GM18870 (cell line): ENCODE data around the gene CRTAC1.

Experiments used
- ATAC-seq: cut with Tn5 transposase; IDR thresholded peaks from one replicate; pipeline ENCODE4 v1.9.1; 2021; ENCODE audit warnings: moderate library complexity; ENCODE audit not compliant: unreplicated experiment

CRTAC1 gene

GRCh38 chr10:97903128-97904017, 127.0 kb downstream of the CRTAC1 start:
- ATAC-seq: no peak

- ATAC-seq: no peak
Observed at GRCh38 chr10:97901381-97901780, 129.0 kb downstream of the CRTAC1 start.

- ATAC-seq: no peak
Observed at GRCh38 chr10:97898429-97898828, 132.0 kb downstream of the CRTAC1 start.

GRCh38 chr10:97896756-97897358, 133.6 kb downstream of the CRTAC1 start:
- no peak for ATAC-seq

- no peak for ATAC-seq
Observed at GRCh38 chr10:97895915-97896314, 134.5 kb downstream of the CRTAC1 start.

DNA sequence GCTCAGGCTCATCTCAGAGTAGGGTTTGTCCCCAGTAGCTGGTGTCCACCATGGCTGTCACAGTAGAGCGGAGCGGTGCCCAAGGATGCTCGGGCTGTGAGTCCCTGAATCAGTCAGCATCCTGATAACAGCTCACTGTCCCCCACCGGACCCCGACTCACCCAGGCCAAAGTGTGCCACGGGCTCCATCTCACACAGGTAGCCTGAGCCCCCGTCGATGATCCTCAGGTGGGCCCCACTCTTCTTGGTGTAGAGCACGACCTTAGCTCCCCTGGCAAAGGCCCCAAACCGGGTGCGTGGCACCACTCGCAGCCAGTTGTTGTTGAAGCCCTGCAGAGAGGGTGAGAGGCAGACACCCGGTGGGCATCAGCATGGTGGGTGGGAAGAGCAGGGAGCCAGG, 135.3 kb downstream of the CRTAC1 start:
- no peak for ATAC-seq

GRCh38 chr10:97894092-97894491, 136.3 kb downstream of the CRTAC1 start:
- no peak for ATAC-seq

- no peak for ATAC-seq
Observed at GRCh38 chr10:97892939-97893338, 137.5 kb downstream of the CRTAC1 start.

- ATAC-seq: no peak
Observed at GRCh38 chr10:97892506-97892905, 137.9 kb downstream of the CRTAC1 start.

DNA sequence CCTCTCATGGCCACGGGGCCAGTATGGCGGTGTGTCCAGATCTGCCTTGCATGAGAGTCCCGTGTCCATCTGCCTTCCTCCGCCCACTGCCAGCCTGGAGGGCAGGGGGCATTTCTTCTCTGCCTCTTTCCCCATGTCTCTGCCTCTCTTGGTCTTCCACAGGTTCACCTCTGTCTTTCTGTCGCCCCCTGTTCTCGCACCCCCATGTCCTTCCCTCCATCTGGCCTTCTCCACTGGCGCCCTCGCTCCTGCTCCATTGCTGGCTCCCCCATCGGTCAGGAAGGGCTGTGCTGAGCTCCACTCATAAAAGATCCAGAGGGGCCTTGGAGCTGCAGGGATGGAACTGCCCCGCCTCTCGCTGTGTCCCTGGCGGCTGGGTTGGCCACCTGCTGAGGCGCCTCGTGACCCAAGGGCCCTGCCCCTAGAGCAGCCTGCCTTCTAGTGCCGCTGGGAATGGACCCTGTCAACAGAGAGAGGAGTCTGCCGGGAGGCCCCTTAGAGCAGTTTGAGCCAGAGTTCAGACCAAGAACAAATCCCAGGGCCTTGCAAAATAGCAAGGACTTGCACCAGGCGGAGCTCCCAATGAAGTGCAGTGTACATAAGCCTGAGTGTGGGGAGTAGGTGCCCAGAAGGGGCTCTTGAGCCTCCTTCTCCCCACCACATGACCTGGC, 138.8 kb downstream of the CRTAC1 start:
- no peak for ATAC-seq

- ATAC-seq: no peak
Observed at GRCh38 chr10:97889461-97890265, 140.8 kb downstream of the CRTAC1 start.

- no peak for ATAC-seq
Observed at GRCh38 chr10:97888641-97889262, 141.7 kb downstream of the CRTAC1 start.

GRCh38 chr10:97888134-97888533, 142.3 kb downstream of the CRTAC1 start:
- no peak for ATAC-seq

GRCh38 chr10:97887399-97887798, 143.0 kb downstream of the CRTAC1 start:
- no peak for ATAC-seq

GRCh38 chr10:97886286-97886685, 144.1 kb downstream of the CRTAC1 start:
- no peak for ATAC-seq

- no peak for ATAC-seq
Observed at GRCh38 chr10:97883092-97883485, 147.3 kb downstream of the CRTAC1 start.

GRCh38 chr10:97882142-97883091, 148.0 kb downstream of the CRTAC1 start:
- no peak for ATAC-seq

GRCh38 chr10:97880109-97880508, 150.3 kb downstream of the CRTAC1 start:
- ATAC-seq: no peak

DNA sequence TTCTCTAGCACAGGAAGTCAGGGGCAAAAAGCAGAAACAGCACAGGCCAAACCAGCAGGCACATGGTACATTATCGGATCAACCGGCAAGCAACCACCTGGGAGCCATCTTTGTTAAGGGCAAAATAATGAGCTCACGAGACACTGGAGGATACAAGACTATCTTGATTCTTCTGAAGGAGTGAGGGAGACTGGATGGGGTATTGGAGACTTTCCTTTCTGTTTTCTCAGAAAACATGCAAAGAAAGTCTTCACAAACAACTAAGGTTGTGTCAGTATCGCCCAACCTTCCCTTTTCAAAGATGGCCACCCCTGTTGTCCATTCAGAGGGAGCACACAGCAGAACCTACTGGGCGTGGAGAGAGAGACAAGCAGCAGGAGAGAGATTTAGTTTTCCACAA, 151.2 kb downstream of the CRTAC1 start:
- ATAC-seq: no peak
